Thoracic aorta (tissue), 2 donors: ENCODE measurements around the gene APIP. TPM values are rescaled to one million over a fixed set of nuclear protein-coding genes. Genes with fewer than 3 reads are reported as not detected.

Source experiments
- ATAC-seq: fragments of 150-250 bp; one replicate; pipeline ENCODE4 v1.8.0; 2017; ENCODE audit warnings: low read depth; ENCODE audit not compliant: insufficient number of reproducible peaks, low FRiP score
- DNase-seq: peaks from one replicate; pipeline ENCODE4 v3.0.0-alpha.2; 2020; ENCODE audit warnings: low spot score
- H3K27ac ChIP-seq, 2 donors: fragments of 200-600 bp; sonication (generic); 1 replicate in 1 of 2; 2 replicates in 1 of 2; pipeline ENCODE4 v1.5.1; 2016; ENCODE audit warnings: mild to moderate bottlenecking in 2 of 2, moderate library complexity in 2 of 2
- H3K27me3 ChIP-seq: fragments of 200-600 bp; sonication (generic); replicated peaks from 2 replicates; pipeline ENCODE4 v1.6.0; 2016; ENCODE audit warnings: mild to moderate bottlenecking; ENCODE audit not compliant: insufficient read depth
- H3K36me3 ChIP-seq: fragments of 200-600 bp; sonication (generic); one replicate; pipeline ENCODE4 v1.5.1; 2016
- H3K4me1 ChIP-seq, 2 donors: fragments of 200-600 bp; sonication (generic); 1 replicate in 1 of 2; 2 replicates in 1 of 2; pipeline versions ENCODE4 v1.5.1 to v1.6.0; 2016; ENCODE audit warnings: low read depth in 2 of 2, mild to moderate bottlenecking in 1 of 2; ENCODE audit not compliant: control insufficient read depth in 1 of 2
- H3K4me3 ChIP-seq: fragments of 200-600 bp; sonication (generic); 2 replicates; pipeline ENCODE4 v1.5.1; 2016; ENCODE audit warnings: mild to moderate bottlenecking
- H3K9me3 ChIP-seq: fragments of 200-600 bp; sonication (generic); 2 replicates; pipeline ENCODE4 v1.5.1; 2016
- CTCF ChIP-seq: fragments of 200-600 bp; sonication (generic); IDR thresholded peaks from one replicate; pipeline ENCODE4 v1.5.1; 2019; ENCODE audit warnings: antibody characterized with exemption
- total RNA-seq, 2 donors: library from RNA; depleted of rRNA; stranded (reverse); fragments of >200 nt; gene quantifications; one replicate each; pipeline versions ENCODE4 v1.1.0 to v1.2.3, GENCODE V29; 2016

The APIP gene
- 10 to 100 TPM; 16.9 to 25.0 TPM for total RNA-seq

- H3K27me3 ChIP-seq: no peaks in the 10 kb centered on the region
- ATAC-seq (peak; percentile 93), DNase-seq (peak; percentile 91)
- peak within 1 kb of the TSS; percentile 97 for H3K4me3 ChIP-seq
- peak within 1 kb of the TSS; percentile 92 to 95 for H3K27ac ChIP-seq
- no peaks in the 10 kb centered on the region for H3K36me3 ChIP-seq
- H3K9me3 ChIP-seq: no peaks in the 10 kb centered on the region
- H3K4me1 ChIP-seq: peaks cover 9 to 32% of the 10 kb centered on the region in 2 donors
- TF ChIP-seq CTCF: no peak
Measured at GRCh38 chr11:34916015-34916842, at the start of gene APIP, which contains the start of gene PDHX. Gene APIP (minus strand): TSS chr11:34916379. CDS start chr11:34916284, 95 bp downstream. Gene PDHX (plus strand): TSS chr11:34916618. CDS start chr11:34916656, 38 bp downstream.

GRCh38 chr11:34964610-34965331 is 48.6 kb upstream of the APIP start:
- Histone ChIP-seq H3K4me1 (peaks cover 0 to 4% of the 10 kb centered on the region in 2 donors), H3K36me3 (peaks cover 12% of the 10 kb centered on the region)

GRCh38 chr11:34963351-34963750 is 47.2 kb upstream of the APIP start:
- no peak overlapping the region for H3K4me3 ChIP-seq
- ATAC-seq: no peak
- H3K9me3 ChIP-seq: no peaks in the 10 kb centered on the region
- no peaks in the 10 kb centered on the region for H3K27me3 ChIP-seq
- DNase-seq: no peak
- peaks cover 6% of the 10 kb centered on the region for H3K36me3 ChIP-seq
- no peak for TF ChIP-seq CTCF
- no peak overlapping the region for H3K27ac ChIP-seq
- peaks cover 0 to 4% of the 10 kb centered on the region in 2 donors for H3K4me1 ChIP-seq

More at GRCh38 chr11:34964610-34965331, 48.6 kb upstream of the APIP start:
- Histone ChIP-seq H3K4me3 (no peak overlapping the region), H3K27ac (no peak overlapping the region), H3K27me3 (no peaks in the 10 kb centered on the region), H3K9me3 (no peaks in the 10 kb centered on the region)
- no peak for TF ChIP-seq CTCF
- ATAC-seq (no peak), DNase-seq (no peak)

- Histone ChIP-seq H3K27ac (no peak overlapping the region), H3K36me3 (peaks cover 6% of the 10 kb centered on the region), H3K4me3 (no peak overlapping the region), H3K27me3 (no peaks in the 10 kb centered on the region), H3K4me1 (peaks cover 0 to 4% of the 10 kb centered on the region in 2 donors), H3K9me3 (no peaks in the 10 kb centered on the region)
- DNase-seq: no peak
- no peak for TF ChIP-seq CTCF
- ATAC-seq: no peak
Measured at GRCh38 chr11:34962034-34962433, 45.9 kb upstream of the APIP start.

GRCh38 chr11:34960277-34960676 is 44.1 kb upstream of the APIP start:
- DNase-seq (no peak), ATAC-seq (no peak)
- TF ChIP-seq CTCF: no peak
- H3K4me3 ChIP-seq: no peak overlapping the region
- peaks cover 0 to 4% of the 10 kb centered on the region in 2 donors for H3K4me1 ChIP-seq
- H3K9me3 ChIP-seq: no peaks in the 10 kb centered on the region
- H3K27ac ChIP-seq: no peak overlapping the region
- H3K36me3 ChIP-seq: no peaks in the 10 kb centered on the region
- H3K27me3 ChIP-seq: no peaks in the 10 kb centered on the region
